PC-9 (cell line): ENCODE data around the gene OR8D4.

Experiments
- EZH2 ChIP-seq: fragments of 200-600 bp; sonication (generic); IDR thresholded peaks from 2 replicates; pipeline ENCODE4 v1.8.0; 2017; ENCODE audit warnings: antibody characterized with exemption, low read depth
- TF ChIP-seq, protein P1 (sequence below): fragments of 200-600 bp; sonication (generic); conservative IDR thresholded peaks from 2 replicates; pipeline ENCODE4 v1.6.1; 2017; ENCODE audit warnings: mixed run types, antibody characterized with exemption, mild to moderate bottlenecking, moderate library complexity

- TF ChIP-seq EZH2, result no peak
- TF ChIP-seq, protein P1, sequence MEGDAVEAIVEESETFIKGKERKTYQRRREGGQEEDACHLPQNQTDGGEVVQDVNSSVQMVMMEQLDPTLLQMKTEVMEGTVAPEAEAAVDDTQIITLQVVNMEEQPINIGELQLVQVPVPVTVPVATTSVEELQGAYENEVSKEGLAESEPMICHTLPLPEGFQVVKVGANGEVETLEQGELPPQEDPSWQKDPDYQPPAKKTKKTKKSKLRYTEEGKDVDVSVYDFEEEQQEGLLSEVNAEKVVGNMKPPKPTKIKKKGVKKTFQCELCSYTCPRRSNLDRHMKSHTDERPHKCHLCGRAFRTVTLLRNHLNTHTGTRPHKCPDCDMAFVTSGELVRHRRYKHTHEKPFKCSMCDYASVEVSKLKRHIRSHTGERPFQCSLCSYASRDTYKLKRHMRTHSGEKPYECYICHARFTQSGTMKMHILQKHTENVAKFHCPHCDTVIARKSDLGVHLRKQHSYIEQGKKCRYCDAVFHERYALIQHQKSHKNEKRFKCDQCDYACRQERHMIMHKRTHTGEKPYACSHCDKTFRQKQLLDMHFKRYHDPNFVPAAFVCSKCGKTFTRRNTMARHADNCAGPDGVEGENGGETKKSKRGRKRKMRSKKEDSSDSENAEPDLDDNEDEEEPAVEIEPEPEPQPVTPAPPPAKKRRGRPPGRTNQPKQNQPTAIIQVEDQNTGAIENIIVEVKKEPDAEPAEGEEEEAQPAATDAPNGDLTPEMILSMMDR, result no peak
Measured at GRCh38 chr11:123920943-123921342, 19.0 kb downstream of the OR8D4 start.
